WTC11 (cell line): ENCODE measurements around the gene CIRBP. TPM values are rescaled to one million over a fixed set of nuclear protein-coding genes. Genes with fewer than 3 reads are reported as not detected.

Source experiments
- ATAC-seq: fragments of 200-7000 bp; cut with Tn5 transposase; 2 replicates; pipeline ENCODE4 v1.10.0; 2021; ENCODE audit warnings: mild to moderate bottlenecking, moderate library complexity
- CTCF ChIA-PET: fragments of 300-600 bp; sonication (Branson Sonifier 250); formaldehyde crosslinking; loops from one replicate; lab custom pipeline; 2021; ENCODE audit warnings: antibody characterized with exemption; lab: Charles Lee
- POLR2A ChIA-PET: fragments of 350-600 bp; sonication (Branson Sonifier 250); formaldehyde crosslinking; loops from one replicate; lab custom pipeline; 2021; ENCODE audit warnings: antibody characterized with exemption; lab: Charles Lee
- DNase-seq: peaks from one replicate; pipeline ENCODE4 v3.0.0; 2021; ENCODE audit warnings: low spot score
- H3K27ac Mint-ChIP-seq: 2 replicates; pipeline ENCODE4 v1.8.0; 2021; ENCODE audit warnings: mixed read lengths
- H3K27me3 Mint-ChIP-seq: 2 replicates; pipeline ENCODE4 v1.8.0; 2021; ENCODE audit warnings: low read depth, mild to moderate bottlenecking, moderate library complexity, mixed read lengths
- H3K36me3 Mint-ChIP-seq: 2 replicates; pipeline ENCODE4 v1.8.0; 2021; ENCODE audit warnings: mixed read lengths
- H3K4me1 Mint-ChIP-seq: 2 replicates; pipeline ENCODE4 v1.8.0; 2022; ENCODE audit warnings: mixed read lengths
- H3K4me3 Mint-ChIP-seq: 2 replicates; pipeline ENCODE4 v1.8.0; 2021; ENCODE audit warnings: mild to moderate bottlenecking, moderate library complexity, mixed read lengths
- H3K9me3 Mint-ChIP-seq: 2 replicates; pipeline ENCODE4 v1.8.0; 2021; ENCODE audit warnings: mixed read lengths
- ARID4B ChIP-seq: sonication (generic); formaldehyde crosslinking; IDR thresholded peaks from 2 replicates; pipeline ENCODE4 v1.8.0; 2023; ENCODE audit warnings: missing genetic modification reagents, mild to moderate bottlenecking, borderline replicate concordance
- CBFB ChIP-seq: sonication (generic); formaldehyde crosslinking; IDR thresholded peaks from 2 replicates; pipeline ENCODE4 v1.8.1; 2022; ENCODE audit warnings: mild to moderate bottlenecking, low read depth, missing genetic modification reagents
- JUN ChIP-seq: sonication (generic); formaldehyde crosslinking; IDR thresholded peaks from 2 replicates; pipeline ENCODE4 v1.8.0; 2023; ENCODE audit warnings: mild to moderate bottlenecking, missing genetic modification reagents
- NFATC4 ChIP-seq: fragments of 250-450 bp; sonication (Bioruptor Pico); IDR thresholded peaks from 2 replicates; pipeline ENCODE4 v1.9.0; 2021; ENCODE audit warnings: mild to moderate bottlenecking
- NR2C2 ChIP-seq: sonication (generic); formaldehyde crosslinking; IDR thresholded peaks from 2 replicates; pipeline ENCODE4 v1.8.0; 2022; ENCODE audit warnings: mild to moderate bottlenecking, missing genetic modification reagents
- ZNF423 ChIP-seq: fragments of 250-450 bp; sonication (Bioruptor Pico); IDR thresholded peaks from 2 replicates; pipeline ENCODE4 v2.1.2; 2022; ENCODE audit warnings: mild to moderate bottlenecking, moderate library complexity
- ZNF671 ChIP-seq: fragments of 250-450 bp; sonication (Bioruptor Pico); IDR thresholded peaks from 2 replicates; pipeline ENCODE4 v1.8.0; 2021; ENCODE audit warnings: mild to moderate bottlenecking
- total RNA-seq: library from RNA; stranded (reverse); gene quantifications from 3 replicates; pipeline ENCODE4 v1.2.3, GENCODE V29; 2021
- TF ChIP-seq, protein P1 (sequence below): sonication (generic); formaldehyde crosslinking; IDR thresholded peaks from 2 replicates; pipeline ENCODE4 v1.8.1; 2022; ENCODE audit warnings: low read depth, mild to moderate bottlenecking, moderate library complexity, missing genetic modification reagents, borderline replicate concordance
- TF ChIP-seq, protein P2 (sequence below): sonication (generic); formaldehyde crosslinking; IDR thresholded peaks from 2 replicates; pipeline ENCODE4 v1.8.1; 2023; ENCODE audit warnings: mild to moderate bottlenecking, missing genetic modification reagents, borderline replicate concordance
- TF ChIP-seq, protein P3 (sequence below): sonication (generic); formaldehyde crosslinking; IDR thresholded peaks from 2 replicates; pipeline ENCODE4 v1.8.0; 2022; ENCODE audit warnings: mild to moderate bottlenecking, missing genetic modification reagents
- TF ChIP-seq, protein P4 (sequence below): fragments of 250-450 bp; sonication (Bioruptor Pico); conservative IDR thresholded peaks from 2 replicates; pipeline ENCODE4 v1.9.0; 2021; ENCODE audit warnings: mild to moderate bottlenecking
- TF ChIP-seq, protein P5 (sequence below): fragments of 200-600 bp; IDR thresholded peaks from 2 replicates; pipeline ENCODE4 v1.8.0; 2022; ENCODE audit warnings: antibody characterized with exemption

CIRBP gene
- total RNA-seq, 1 experiment from 2014 or later: 298 TPM

DNA sequence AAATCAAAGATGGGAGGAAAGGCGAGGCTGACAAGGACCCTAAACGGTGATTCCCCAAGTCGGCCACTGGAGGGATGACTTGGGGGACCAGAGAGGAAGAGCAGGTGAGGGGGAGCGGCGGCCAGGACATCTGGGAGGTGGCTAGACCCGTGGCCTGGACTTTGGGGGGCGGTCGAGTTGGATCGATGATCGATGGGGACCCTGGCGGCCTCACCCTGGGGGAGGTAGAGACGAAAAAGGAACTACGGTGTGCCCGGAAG is 7.7 kb upstream of the CIRBP start:
- H3K4me1 Mint-ChIP-seq: peaks cover 57% of the 10 kb centered on the region
- H3K27ac Mint-ChIP-seq: peak overlapping the region; percentile 86
- DNase-seq: peak; percentile 45
- H3K9me3 Mint-ChIP-seq: no peaks in the 10 kb centered on the region
- TF ChIP-seq, protein P1, sequence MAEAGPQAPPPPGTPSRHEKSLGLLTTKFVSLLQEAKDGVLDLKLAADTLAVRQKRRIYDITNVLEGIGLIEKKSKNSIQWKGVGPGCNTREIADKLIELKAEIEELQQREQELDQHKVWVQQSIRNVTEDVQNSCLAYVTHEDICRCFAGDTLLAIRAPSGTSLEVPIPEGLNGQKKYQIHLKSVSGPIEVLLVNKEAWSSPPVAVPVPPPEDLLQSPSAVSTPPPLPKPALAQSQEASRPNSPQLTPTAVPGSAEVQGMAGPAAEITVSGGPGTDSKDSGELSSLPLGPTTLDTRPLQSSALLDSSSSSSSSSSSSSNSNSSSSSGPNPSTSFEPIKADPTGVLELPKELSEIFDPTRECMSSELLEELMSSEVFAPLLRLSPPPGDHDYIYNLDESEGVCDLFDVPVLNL (CRISPR knock-in tag): no peak
- no peak for TF ChIP-seq ZNF423
- TF ChIP-seq, protein P2, sequence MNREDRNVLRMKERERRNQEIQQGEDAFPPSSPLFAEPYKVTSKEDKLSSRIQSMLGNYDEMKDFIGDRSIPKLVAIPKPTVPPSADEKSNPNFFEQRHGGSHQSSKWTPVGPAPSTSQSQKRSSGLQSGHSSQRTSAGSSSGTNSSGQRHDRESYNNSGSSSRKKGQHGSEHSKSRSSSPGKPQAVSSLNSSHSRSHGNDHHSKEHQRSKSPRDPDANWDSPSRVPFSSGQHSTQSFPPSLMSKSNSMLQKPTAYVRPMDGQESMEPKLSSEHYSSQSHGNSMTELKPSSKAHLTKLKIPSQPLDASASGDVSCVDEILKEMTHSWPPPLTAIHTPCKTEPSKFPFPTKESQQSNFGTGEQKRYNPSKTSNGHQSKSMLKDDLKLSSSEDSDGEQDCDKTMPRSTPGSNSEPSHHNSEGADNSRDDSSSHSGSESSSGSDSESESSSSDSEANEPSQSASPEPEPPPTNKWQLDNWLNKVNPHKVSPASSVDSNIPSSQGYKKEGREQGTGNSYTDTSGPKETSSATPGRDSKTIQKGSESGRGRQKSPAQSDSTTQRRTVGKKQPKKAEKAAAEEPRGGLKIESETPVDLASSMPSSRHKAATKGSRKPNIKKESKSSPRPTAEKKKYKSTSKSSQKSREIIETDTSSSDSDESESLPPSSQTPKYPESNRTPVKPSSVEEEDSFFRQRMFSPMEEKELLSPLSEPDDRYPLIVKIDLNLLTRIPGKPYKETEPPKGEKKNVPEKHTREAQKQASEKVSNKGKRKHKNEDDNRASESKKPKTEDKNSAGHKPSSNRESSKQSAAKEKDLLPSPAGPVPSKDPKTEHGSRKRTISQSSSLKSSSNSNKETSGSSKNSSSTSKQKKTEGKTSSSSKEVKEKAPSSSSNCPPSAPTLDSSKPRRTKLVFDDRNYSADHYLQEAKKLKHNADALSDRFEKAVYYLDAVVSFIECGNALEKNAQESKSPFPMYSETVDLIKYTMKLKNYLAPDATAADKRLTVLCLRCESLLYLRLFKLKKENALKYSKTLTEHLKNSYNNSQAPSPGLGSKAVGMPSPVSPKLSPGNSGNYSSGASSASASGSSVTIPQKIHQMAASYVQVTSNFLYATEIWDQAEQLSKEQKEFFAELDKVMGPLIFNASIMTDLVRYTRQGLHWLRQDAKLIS (CRISPR knock-in tag): no peak
- no peak for TF ChIP-seq JUN (CRISPR knock-in tag)
- TF ChIP-seq, protein P3, sequence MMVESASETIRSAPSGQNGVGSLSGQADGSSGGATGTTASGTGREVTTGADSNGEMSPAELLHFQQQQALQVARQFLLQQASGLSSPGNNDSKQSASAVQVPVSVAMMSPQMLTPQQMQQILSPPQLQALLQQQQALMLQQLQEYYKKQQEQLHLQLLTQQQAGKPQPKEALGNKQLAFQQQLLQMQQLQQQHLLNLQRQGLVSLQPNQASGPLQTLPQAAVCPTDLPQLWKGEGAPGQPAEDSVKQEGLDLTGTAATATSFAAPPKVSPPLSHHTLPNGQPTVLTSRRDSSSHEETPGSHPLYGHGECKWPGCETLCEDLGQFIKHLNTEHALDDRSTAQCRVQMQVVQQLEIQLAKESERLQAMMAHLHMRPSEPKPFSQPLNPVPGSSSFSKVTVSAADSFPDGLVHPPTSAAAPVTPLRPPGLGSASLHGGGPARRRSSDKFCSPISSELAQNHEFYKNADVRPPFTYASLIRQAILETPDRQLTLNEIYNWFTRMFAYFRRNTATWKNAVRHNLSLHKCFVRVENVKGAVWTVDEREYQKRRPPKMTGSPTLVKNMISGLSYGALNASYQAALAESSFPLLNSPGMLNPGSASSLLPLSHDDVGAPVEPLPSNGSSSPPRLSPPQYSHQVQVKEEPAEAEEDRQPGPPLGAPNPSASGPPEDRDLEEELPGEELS: no peak
- no peak for TF ChIP-seq NFATC4
- no peak for TF ChIP-seq NR2C2 (CRISPR knock-in tag)
- peak overlapping the region; percentile 89 for H3K4me3 Mint-ChIP-seq
- no peak for ATAC-seq
- no peaks in the 10 kb centered on the region for H3K27me3 Mint-ChIP-seq
- H3K36me3 Mint-ChIP-seq: peaks cover 13% of the 10 kb centered on the region
- ChIA-PET POLR2A (interaction anchor here (1.5 to 3.6 kb wide), 2 partner anchors 7 to 17 kb away, joined by 4 to 31 read pairs; partner anchors contain the start of gene CIRBP), CTCF (interaction anchor here (0.8 to 15.6 kb wide), 6 partner anchors 8 to 93 kb away, joined by 3 to 648 read pairs (median 4); partner anchors contain the start of gene ATP5F1D)

- CTCF ChIA-PET: interaction anchor here (0.8 to 15.6 kb wide), 6 partner anchors 9 to 92 kb away, joined by 3 to 648 read pairs (median 4); partner anchors contain the start of gene ATP5F1D
- TF ChIP-seq, protein P4, sequence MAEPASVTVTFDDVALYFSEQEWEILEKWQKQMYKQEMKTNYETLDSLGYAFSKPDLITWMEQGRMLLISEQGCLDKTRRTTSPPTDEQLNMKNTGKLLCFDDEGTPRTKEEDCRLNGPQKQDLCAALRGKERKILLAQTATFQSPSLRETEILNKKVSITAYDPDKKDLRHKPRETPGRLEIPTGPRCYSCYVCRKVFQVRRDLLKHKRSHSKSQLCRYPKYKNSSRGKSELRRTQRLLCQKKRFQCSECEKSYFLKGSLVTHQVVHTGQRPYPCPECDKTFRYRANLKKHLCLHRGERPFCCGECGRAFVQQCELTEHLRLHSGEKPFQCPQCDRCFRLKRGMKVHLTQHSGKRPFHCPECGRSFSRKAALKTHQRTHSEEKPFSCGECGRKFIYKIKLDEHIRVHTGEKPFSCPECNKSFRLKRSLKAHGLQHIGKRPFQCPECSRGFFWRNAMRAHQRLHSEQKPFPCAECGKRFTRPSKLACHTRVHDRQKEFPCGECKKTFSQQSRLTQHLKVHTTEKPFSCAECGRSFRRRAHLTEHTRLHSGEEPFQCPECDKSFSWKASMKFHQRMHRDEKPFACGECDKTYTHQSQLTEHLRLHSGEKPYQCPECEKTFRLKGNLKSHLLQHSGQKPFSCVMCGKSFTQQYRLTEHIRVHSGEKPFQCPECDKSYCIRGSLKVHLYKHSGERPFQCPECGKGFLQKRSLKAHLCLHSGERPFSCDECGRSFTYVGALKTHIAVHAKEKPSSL (CRISPR knock-in tag): no peak
- no peak for TF ChIP-seq JUN (CRISPR knock-in tag)
- TF ChIP-seq CBFB: no peak
- no peak for TF ChIP-seq ZNF671 (CRISPR knock-in tag)
- TF ChIP-seq, protein P3: no peak
- TF ChIP-seq, protein P5, sequence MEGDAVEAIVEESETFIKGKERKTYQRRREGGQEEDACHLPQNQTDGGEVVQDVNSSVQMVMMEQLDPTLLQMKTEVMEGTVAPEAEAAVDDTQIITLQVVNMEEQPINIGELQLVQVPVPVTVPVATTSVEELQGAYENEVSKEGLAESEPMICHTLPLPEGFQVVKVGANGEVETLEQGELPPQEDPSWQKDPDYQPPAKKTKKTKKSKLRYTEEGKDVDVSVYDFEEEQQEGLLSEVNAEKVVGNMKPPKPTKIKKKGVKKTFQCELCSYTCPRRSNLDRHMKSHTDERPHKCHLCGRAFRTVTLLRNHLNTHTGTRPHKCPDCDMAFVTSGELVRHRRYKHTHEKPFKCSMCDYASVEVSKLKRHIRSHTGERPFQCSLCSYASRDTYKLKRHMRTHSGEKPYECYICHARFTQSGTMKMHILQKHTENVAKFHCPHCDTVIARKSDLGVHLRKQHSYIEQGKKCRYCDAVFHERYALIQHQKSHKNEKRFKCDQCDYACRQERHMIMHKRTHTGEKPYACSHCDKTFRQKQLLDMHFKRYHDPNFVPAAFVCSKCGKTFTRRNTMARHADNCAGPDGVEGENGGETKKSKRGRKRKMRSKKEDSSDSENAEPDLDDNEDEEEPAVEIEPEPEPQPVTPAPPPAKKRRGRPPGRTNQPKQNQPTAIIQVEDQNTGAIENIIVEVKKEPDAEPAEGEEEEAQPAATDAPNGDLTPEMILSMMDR: no peak
- no peak for TF ChIP-seq ARID4B (CRISPR knock-in tag)
These were observed 7.1 kb upstream of the CIRBP start for GRCh38 chr19:1261798-1262622.

More at GRCh38 chr19:1261798-1262622, 7.1 kb upstream of the CIRBP start:
- no peaks in the 10 kb centered on the region for H3K9me3 Mint-ChIP-seq
- ATAC-seq (no peak), DNase-seq (no peak)
- peaks cover under 1% of the 10 kb centered on the region for H3K27me3 Mint-ChIP-seq
- H3K4me1 Mint-ChIP-seq: peaks cover 58% of the 10 kb centered on the region
- H3K4me3 Mint-ChIP-seq: peak overlapping the region; percentile 89
- H3K36me3 Mint-ChIP-seq: peaks cover 9% of the 10 kb centered on the region
- POLR2A ChIA-PET: interaction anchor here (1.5 to 3.6 kb wide), 2 partner anchors 7 to 18 kb away, joined by 4 to 31 read pairs; partner anchors contain the start of gene CIRBP
- H3K27ac Mint-ChIP-seq: peak overlapping the region; percentile 86
